Erythroblast (primary cell): Measurements from ENCODE around the gene PIF1.

Experiments
- GATA1 ChIP-seq: IDR thresholded peaks from 2 replicates; pipeline ENCODE4 v1.6.1; 2011; ENCODE audit warnings: low read depth, mild to moderate bottlenecking, control low read depth, low read length, moderate library complexity
- POLR2A ChIP-seq: IDR thresholded peaks from 2 replicates; pipeline ENCODE4 v1.6.1; 2011; ENCODE audit warnings: mild to moderate bottlenecking, low read length

DNA sequence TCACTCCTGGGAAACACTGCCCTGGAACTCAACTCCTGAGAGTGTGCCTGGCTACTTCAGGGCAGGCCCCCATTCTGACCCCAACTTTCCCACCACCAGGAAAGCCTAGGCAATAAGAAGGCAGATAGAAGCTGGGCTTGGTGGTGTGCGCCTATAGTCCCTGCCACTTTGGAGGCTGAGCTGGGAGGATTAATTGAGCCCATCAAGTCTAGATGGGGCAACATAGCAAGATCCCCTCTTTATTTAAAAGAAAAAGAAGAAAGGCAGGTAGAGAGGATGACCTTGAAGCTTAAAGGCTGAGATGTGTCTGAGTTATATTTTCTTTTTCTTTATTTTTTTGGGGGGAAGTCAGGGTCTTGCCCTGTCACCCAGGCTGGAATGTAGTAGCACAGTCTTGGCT lies 45.8 kb downstream of the PIF1 start:
- TF ChIP-seq POLR2A (no peak), GATA1 (no peak)
